SKM-1 treated with dmso at 0.1 percent for 144 hours (cell line): Measurements from ENCODE around the gene PRPH.
"Not testable (repeated sequence)": the region's sequence is repeated elsewhere in the genome, so short reads cannot be mapped to it uniquely, and the experiment has no call there.

Experiments
- DNase-seq: peaks from one replicate; lab custom pipeline; 2025; ENCODE audit not compliant: unreplicated experiment; lab: John Stamatoyannopoulos, UW

Gene PRPH

DNA sequence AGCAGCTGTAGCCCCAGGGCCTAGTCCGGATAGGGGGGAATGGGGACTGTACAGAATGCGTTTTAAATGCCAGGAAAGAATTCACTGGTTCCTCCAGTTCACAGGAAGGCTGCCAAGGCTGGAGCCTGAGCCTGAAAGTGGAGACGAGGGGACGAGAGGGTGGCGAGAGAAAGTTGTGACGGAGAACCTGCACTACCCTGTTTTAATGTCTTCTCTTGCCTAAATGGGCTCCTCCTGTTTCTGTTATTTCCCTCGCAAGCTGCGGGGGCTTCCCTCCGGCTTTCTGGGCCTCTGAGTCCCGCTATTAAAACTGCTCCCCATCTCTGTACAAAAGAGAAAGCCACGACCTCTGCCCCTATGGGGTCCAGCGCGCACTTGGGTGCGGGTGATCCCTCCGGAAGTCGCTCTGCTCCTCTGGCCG, 37.5 kb downstream of the PRPH start:
- no peak for DNase-seq

DNA sequence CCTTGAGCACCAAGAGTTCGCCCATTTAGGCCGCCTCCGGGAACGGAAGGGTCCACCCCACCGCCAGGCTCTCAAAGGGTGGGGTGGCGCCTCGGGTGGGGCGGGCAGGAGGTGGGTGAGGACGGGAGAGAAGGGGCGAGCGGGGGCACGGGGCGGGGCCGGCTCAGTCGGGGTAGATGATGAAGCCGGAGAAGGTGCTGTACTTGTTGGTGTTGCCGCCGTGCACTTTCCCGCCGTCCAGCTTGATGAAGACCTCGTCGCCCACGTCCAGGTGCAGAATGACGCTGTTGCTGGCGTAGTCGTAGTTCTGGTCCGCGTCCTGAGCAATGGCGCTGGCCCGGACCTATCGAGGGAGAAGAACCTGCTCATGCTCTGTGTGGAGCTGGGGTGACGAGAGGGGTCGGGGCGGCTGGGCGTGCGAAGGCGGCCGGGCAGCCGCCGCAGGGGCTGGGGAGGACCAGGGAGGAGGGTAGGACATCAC, 38.0 kb downstream of the PRPH start:
- no peak for DNase-seq

DNA sequence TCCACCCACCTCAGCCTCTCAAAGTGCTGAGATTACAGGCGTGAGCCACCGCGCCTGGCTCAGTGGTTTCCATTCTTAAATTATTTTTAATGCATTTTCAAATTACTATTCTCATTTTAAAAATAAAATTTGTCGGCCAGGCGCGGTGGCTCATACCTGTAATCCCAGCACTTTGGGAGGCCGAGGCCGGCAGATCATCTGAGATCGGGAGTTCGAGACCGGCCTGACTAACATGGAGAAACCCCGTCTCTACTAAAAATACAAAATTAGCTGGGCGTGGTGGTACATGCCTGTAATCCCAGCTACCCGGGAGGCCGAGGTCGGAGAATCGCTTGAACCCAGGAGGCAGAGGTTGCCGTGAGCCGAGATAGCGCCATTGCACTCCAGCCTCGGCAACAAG, 38.8 kb downstream of the PRPH start:
- not testable (repeated sequence) for DNase-seq

DNA sequence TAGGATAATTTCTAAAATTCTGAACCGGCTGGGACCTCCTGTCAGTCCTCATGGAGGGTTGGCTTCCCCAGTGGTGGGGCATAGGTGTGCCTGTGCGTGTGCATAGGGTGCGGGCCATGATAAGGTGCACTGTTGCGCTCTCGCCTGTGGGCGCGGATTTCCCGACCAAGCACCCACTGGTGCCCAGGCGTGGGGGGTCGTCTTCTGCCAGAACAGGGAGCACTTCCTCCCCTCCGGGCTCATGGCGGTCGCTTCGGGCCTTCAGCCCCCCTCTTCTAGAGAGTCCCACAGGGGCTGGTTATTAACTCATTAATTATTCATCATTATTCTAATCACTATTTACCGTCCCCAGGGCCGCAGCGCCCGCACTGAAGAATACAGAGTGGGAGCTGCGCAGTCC, 39.3 kb downstream of the PRPH start:
- no peak for DNase-seq

DNA sequence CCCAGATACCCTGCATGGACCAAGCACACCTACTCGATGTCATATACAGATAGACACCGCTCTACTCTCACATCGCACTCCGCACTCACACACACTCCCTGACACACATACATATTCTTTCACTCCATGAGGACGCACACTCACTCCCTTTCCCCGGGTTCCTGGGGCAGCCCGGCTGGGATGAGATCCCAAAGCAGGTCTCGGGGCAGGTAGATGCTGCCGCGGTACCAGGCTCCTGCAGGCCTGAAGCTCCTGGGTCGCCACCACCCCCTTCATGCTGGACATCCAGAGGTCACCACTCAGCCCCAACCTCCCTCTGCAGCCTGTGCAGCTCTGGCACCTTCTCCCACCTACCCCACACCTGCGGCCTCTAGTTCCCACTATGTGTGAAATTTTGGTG, 39.7 kb downstream of the PRPH start:
- no peak for DNase-seq

DNA sequence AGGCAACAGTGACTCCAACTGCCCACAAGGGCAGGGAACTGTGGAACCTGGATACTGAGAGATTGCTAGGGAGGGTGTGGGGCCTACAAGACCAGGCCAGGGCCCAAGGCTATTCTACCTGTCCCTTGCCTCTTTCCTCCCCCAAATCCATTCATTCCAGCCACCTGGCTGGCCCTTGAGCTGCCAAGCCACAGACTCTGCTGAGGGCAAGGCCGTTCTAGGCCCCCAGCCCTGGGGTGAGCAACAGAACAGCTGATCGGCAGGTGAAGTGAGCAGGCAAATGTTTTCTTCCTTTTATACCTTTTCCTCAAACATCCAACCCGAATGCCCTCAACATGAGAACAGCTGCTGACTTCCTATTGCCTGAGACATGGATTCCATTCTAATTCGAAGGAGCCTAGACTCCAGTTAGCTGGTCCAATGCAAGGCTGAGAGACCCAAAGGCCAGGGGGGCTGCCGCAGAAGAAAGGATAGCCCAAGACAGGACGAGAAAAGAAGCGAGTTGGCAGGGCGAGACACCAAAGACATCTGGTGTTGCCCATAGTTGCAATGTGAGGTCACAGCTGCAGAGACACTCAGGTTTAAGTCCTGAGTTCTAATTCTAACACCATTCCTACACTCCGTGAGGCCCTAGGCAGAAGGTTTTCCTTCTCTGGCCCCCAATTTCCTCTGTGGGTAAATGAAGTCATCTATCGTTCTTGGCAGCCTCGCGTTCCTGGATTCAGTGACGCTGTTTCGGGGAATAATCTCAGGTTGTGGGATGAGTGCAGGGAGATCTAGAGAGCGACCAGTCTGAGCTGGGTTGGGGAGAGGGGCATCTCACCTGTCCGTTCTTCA, 40.4 kb downstream of the PRPH start:
- no peak for DNase-seq

DNA sequence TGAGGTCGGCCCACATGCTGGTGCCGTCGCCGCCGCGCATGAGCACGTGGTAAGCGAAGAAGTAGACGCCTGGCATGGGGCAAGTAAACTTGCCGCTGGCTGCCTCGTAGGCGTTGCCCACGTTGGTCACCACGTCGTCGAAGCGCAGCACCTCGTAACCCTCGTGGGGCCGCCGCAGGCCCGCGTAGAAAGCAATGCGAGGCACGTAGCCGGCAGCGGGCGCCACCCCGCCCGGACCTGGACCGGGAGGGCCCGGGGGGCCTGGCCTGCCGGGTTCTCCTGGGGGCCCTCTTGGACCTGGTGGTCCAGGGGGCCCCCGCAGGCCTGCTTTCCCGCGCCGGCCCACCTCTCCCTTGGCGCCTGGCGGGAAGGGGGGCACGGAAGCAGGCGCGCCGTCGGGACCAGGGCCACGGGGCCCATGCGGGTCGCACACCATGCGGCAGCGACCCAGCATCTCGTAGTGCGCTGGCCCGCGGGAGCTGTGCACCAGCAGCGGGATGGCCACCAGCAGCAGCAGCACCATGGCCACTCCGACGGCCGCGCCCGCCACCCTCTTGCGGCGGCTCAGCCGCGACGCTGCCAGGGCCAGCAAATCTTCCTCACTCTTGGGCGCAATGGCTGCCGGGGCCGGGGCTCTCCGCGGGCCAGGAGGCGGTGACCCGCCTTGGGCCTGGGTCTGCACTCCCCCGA, 41.2 kb downstream of the PRPH start:
- no peak for DNase-seq

DNA sequence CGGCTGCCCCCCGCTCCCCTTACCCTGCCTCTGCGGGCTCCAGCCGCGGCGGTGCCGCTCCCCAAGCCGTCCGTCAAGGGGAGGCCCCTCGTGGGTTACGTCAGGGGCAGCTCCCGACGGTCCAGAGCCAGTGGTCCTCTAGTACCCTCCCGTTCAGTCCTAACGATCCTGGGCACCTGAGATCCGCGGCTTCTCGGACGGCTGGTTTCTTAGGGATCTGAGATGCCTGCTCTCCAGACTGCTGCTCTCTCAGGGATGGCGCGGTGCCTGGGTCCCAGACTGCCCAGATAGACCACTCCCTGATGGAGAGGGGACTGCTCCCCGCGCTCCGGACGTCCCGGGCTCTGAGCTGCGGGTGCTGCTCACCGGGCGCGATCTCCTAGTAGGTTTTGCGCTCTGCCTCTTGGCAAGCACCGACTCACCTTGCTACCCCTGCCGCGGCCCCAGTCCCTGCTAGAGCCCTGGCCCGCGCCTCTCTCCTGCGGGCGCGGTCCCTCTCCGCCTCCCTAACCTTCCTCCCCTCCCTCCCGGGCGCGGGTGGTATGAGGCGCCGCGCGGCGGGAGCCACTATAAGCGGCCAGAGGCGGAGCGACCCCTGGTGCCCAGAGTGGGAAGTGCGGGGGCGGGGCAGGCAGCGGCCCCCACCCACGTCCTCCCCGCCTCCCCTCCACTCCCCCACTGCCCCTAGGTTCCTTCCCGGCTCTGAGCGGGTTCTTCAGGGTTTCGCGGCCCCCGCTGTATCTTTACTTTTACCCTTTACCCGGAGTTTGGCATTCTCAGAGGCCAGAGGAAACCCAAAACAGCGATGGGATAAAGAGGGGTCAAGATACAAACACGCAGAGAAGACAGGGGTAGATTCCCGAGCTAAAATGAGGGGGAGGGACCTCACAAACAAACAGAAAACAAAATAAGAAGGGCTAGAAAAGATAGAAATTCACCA, 42.0 kb downstream of the PRPH start, which contains the start of gene C1QL4:
TSS of gene C1QL4 (minus strand) at position 544 of the 940 bp plus-strand sequence. CDS start 711 bp downstream, outside the sequence.
- peak; percentile 41 for DNase-seq

DNA sequence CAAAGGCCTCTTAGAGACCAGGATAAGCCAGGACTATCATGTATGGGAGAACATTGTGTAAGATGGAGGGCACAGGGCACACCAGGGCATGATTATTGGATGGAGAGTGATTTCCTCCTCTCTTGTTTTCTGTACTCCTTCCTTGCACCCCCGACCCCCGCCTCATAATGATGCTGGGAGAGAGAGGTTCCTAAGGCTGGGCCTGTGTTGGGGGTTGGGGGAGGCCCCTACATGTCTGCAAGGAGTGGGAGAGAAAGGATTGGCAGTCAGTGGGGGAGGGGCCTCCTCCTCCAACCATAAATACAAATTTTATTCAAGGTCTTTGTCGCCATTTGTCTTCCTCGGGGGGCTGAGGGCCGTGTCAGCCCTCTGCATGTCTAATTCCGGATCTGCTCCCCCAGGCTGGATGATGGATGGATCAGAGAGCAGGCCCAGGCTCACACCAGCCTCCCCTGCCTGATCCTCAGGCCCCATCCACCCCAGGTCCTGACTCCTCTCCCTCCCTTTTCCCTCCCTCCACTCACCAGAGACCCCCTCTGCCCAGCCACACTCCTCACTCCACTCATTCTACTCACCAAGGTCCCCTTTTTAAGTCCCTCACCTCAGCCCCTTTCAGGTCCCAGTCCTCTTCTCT, 44.0 kb downstream of the PRPH start:
- DNase-seq: no peak

DNA sequence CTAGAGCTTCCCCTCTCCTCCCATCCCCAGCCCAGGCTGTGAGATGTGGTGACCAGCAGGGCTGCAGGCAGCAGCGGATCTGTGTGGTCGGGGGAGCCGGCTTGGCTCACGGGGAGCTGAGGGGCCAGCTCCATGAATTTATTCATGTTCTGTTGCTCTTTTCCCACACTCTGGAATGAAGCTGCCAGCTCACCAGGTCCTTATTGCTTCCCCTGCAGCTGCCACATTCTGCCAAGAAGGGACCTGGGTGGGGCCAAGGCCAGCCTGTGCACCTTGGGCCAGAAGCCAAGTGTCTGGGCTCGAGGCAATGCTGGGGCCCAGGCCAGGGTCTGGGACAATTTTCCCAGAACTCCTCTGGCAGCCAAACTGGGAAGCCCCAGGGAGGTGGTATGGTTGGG, 44.5 kb downstream of the PRPH start:
- no peak for DNase-seq

DNA sequence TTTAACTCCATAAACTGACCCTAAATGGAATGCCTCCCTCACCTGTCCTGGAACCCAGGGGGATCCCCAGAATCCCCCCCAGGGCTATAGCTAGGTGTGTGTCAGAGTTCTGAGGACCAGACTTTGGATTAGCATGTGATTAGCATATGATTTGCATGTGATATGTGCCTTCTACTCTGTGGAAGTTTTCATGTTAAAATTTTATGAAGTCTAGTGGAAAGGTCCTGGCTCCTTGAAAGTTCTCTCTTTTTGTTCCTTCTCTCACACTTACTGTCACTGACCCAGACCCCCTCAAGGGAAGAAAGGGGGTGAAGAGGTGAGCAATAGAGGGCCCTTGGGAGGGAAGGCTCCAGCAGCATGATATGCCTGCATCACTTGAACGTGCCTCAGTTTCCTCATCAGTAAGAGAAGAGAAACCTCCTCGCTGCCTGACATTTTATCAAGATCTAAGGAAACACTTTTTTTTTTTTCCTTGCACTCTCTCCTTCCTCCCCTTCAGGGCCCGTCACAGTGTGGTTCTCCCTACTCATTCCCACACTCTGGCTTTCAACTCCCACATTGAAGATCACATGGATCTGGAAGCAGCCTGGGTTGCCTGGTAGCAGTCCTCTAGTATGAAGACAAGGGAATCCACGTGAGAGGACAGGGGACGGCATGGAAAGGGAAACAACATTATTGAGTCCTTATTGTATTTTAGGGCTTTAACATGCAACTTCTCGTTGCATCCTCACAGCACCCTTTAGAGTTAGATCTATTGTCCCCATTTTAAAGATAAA, 45.3 kb downstream of the PRPH start:
- no peak for DNase-seq

DNA sequence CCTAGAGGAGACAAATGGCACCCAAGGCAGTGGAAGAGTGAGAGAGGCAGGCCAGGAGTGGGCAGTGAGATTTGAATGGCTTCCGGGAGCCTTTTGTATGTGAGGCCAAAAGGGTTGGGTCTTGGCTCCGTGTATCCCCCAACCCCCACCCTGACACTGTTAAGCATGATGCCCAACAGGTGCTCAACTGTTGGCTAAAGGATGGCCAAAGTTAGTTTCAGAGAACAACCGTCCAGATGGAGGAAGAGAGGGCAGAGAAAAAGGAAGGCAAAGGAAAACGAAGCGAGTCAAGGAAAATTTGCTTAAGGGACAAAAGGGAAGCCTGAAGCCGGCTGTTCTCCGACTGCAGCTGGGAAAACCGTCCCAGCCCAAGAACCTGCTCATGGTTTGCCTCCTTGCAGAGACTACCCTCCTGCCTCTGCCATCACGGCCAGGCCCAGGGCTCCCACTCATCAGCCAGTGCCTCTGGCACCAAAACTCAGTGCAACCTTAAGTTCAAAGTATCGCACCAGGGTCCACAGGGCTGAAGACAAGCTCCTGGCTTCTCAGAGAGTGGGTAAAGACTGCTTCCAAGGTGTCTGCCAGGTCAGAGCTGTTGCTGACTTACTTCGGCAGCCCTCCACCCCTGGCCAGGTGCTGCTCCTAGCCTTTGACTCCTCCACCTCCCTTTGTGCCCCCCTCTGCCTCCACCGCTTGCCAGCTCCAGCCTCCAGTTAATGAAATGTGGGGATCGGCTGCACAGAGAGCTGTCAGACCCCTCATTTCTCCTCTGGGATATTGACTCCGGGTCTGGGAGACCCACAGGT, 46.2 kb downstream of the PRPH start:
- DNase-seq: no peak

DNA sequence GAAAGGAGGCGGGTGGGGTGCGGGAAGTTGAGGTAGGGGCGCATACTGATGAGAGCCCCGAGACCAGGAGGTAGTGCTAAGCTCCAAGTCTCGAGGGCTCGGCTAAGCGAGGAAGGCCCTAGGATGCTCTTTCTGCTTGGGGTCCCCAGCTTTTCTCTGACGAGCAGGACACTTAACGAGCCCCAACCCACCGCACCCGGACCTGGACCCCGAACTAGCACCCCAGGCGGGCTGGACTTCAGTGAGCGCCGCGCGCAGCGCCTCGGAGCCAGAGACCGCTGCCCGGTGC, 46.8 kb downstream of the PRPH start:
- DNase-seq: no peak

DNA sequence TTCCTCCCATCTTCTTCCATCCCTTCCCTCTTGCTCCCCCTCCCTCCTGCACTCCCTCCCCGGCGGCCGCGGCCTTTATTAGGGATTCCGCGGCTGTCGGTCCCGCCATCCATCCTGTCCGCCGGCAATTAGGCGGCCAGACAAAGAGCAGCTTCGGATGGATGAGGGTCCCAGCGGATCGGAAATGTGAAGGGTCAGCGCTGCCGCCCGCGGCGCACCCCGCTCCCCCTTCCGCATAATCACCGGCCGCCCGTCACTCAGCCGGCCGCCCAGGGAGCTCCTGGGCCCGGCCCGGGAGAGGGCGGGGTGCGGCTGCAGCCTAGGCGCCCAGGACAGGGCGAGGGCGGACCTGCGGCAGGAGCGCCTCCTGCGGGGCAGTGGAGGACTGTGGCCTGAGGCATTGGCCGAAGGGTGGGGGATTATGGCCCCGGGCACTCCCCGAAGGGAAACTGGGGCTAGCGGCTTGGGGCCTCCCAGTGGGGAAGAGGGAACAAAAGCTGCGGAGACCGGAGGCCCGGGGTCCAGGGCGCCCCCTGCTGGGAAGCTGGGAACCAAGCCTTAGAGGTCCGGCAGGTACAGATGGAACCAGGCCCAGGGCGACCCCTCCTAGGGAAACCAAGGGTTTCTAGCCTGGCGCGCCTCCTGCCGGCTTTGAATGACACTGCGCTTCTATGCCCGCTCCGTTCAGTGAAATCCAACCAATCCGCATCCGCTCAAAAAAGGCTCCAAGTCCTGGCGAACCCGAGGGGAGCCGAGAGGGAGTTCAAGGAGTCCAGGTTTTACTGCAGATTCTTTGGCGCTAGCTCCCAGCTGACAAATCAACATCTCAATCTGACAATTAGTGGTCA, 47.3 kb downstream of the PRPH start:
- DNase-seq: peak; percentile 87

DNA sequence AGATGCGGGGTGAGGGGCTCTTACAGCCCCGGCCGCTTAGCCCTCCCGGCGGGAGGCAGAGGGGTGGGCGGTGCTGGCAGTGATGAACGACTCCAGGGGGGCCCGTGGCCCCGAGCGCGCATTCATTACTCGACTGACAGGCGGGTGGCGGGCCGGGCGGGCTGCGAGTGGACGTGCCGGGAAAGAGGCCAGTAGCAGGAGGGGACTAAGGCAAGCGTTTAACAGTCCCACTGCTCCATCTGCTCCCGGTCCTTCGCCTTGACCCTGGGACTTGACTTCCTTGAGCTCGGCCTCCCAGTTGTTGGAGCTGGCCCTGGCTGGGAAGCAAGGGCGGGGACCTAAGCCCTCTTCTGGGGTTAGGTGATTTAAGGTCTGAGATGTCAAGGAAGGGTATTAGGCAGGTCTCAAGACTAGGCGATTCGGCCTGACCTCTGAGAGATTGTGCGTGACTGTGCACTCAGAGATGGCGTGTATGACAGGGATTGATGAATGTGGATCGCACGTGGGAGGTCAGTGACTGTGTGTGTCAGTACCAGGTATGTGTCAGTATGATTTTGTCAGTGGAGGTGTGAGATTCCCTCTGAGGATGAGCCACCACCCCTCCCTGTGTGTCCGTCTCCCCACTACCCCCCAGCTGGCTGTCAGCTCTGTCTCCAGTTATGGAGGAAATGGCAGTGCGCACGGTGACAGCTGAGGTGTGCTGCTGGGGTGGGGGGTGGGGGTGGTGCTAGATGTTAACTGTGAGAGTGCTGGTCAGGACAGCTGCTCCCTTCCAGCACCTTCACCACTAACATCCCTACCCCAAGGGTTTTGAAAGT, 48.2 kb downstream of the PRPH start:
- DNase-seq: no peak

DNA sequence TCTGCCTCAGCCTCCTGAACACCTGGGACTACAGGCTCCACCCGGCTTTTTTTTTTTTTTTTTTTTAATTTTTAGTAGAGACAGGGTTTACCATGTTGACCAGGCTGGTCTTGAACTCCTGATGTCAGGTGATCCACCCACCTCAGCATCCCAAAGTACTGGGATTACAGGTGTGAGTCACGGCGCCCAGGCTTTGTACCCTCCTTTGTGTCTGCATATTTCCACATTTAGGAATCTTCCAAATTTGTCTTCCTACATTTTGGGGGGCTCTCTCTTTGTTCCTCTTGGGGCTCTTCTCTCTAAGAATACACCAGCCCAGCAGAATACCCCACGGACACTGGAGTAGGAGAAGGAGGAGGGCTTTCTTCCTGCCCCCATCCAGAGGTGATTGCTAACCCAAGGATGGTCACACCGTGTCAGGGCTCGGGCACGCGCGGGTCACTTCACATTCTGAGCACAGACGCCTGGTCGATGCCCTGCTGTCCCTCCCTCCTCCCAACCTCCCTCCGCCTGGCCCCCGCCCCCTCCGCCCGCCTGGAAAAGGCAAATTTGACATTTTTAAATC, 49.6 kb downstream of the PRPH start:
- no peak for DNase-seq
